ENCODE results near the gene LINC00305. TPM values are rescaled to one million over a fixed set of nuclear protein-coding genes. Genes with fewer than 3 reads are reported as not detected.

The LINC00305 gene
- polyA plus RNA-seq (2013, experiment 1 of 2; ENCODE audit: insufficient read length), result not detected
- polyA plus RNA-seq (2013, experiment 2 of 2; ENCODE audit: insufficient read length), result not detected

DNA sequence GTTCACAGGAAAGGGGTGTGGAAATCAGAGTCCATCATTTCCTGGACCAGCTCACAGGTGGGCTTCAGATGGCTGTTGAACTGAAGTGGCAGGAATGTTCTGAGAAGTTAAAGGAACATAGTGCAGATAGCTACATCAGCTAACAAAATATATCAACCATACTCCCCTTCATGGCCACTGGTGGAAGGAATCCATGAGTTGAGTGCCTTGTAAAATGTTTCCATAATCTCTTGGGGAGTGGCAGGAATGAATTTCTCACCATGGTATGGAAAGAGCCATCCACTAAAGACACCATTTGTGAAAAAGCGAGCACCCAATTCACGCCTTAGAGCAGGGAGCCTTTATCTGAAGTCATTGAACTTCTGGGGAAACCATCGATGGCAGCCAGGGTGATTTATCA, at the start of gene LINC00305:
Gene LINC00305, minus strand, starts transcription at position 101 of the 400 bp plus-strand sequence.
- DNase-seq, result no peak

DNA sequence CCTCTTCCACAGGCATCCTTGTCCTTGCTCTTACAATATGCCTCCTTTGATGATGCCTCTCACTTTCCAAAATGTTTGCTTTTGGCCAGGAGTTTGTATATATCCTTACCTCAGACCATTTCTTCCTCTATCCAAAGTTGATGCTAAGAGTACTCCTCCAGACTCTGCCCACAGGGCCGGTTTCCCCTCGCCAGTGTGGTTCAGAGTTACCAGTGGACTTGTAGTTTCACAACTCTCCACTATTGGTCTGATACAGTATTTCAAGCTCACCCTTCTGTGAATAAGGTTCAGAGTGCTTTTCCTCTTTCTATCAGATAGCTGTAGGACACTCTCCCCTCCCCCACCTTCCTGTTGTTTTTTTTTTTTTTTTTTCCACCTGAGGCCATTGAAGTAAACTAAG, 42.2 kb upstream of the LINC00305 start:
- DNase-seq, result no peak

DNA sequence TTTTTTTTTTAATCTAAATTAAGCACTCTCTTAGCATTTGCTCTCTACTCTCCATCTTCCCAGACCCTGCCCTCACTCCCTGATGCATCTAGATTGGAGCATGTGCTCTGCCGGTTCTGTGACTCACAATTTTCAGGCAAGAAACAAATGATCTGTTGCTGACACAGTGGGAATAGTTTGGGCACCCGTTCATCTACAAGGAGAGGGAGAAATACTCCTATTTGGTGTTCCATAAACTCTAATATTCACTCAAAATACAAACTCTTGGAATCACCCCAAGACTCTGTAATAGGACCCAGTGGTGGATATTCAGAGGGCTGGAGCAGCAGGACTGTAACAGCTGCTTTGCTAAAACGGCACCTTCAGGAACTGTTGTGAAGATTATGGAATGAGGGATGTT, 37.1 kb upstream of the LINC00305 start:
- DNase-seq, result no peak

DNA sequence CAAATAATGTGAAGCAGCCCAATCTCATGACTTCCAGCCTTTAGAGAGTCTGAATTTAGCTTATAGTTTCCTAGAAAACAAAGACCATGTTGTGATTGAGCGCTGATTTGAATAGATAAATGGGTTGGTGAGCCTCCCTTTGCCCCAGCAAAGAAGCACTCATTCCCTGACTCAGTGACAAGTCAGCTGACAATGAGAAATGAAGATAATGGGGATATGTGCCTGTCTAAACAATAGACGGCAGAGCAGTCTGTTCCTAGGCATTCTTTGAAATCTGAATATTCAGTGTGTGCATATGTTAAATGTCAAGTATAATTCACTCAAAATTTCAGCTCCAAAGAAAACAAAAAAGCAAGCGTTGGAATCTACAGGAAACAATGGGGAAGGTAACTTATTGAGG, 34.8 kb upstream of the LINC00305 start:
- DNase-seq, result no peak

DNA sequence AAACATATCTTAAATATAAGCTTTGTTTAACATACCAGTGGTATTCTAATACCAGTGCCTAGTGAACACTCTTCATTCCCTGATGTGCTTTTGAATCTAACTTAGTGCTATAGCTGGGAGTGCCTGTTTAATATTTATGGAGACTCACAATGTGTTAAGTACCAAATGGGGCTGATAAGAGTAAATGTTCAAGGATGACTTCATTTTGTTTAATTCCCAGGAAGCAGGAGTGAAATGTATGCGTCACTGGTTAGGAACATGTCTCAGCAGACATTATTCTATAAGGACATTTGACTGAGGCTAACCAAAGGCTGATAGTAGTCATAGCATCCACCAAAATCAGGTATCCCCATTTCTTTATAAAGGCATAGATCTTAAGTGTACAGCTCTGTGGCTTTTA, 31.7 kb upstream of the LINC00305 start:
- DNase-seq, result no peak

DNA sequence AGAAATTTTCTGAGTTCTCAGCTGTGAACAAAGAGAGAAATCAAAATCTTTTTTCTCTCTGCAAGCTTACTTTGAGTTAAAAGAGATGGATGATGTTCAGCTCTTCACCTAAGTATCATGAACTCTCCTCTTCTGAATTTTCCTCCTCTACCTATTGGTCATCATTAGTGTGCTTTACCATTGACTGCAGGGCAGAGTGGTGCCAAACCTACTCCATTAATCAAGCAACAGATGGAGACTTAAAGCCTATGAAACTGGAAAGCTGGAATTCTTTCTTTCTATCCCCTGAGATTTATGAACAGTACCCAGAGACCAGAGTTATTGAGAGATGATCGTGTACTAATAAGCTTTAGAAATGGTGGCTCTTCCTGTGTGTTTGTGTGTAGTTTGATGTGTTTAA, 31.3 kb upstream of the LINC00305 start:
- DNase-seq, result no peak

DNA sequence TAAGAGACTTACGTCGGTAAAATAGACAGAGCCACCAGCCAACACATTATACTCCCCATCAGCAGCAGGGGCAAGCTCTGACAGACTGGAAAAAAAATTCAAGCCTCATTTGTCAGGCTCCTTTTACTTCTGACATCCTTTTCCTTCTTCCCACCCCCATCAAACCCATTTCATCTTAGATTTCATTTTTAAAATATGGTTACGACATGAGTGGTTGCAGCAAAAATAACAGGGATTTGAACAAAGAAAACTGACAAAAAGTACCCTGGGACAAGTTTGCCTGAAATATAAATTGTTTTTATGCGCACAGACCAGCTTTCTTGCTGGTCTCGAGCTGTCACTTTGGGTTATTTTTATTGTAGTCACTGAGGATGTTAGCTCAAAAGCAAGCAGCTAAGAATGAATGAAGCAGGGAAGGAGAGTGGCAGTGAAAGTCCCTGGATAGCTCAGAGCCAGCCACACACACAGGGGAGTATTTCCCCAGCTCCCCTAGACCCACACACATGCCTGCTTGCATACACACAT, 30.7 kb upstream of the LINC00305 start:
- no peak for DNase-seq

DNA sequence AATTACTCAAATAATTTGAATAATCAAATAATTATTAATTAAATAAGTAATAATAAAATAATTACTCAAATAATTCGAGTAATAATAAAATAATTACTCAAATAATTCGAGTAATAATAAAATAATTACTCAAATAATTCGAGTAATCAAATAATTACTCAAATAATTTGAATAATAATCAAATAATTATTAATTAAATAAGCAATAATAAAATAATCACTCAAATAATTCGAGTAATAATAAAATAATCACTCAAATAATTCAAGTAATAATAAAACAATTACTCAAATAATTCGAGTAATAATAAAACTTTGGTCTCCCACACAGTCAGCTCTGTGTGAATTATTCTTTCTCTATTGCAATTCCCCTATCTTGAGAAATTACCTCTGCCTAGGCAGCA, 30.0 kb upstream of the LINC00305 start:
- DNase-seq, result no peak

DNA sequence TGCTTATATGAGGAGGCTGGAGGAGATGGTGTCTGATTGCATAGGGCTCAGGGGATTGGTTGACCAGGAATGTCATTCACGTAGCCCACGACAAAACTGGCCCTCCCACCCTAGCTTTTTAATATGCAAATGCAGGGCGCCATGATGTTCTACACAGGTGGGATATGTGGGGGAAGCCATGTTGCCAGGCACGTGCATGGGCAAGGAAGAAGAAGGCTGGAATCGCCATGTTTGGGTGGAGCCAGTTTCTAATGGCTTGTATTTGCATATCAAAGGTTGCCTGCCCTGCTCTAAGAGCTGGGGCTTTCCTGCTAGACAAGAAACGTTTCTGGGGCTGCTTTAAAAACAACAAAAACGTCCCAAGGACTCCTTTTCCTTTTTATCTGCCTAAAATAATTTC, 26.5 kb upstream of the LINC00305 start:
- no peak for DNase-seq

DNA sequence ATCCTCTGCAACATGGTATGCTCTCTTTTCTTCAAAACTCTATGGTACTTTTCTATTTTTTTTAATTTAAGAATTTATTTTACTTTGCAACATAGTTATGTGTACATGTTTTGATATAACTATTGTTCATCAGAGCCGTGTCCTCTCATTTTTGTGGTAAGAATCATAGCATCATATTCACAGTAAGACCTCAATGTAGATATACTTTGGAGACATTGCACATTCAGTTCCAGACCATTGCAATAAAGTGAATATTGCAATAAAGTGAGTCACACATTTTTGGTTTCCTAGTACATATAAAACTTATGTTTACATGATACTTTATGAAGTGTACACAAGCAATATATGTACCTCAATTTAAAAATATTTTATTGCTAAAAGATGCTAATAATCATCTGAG, 22.7 kb upstream of the LINC00305 start:
- DNase-seq, result peak; percentile 18

DNA sequence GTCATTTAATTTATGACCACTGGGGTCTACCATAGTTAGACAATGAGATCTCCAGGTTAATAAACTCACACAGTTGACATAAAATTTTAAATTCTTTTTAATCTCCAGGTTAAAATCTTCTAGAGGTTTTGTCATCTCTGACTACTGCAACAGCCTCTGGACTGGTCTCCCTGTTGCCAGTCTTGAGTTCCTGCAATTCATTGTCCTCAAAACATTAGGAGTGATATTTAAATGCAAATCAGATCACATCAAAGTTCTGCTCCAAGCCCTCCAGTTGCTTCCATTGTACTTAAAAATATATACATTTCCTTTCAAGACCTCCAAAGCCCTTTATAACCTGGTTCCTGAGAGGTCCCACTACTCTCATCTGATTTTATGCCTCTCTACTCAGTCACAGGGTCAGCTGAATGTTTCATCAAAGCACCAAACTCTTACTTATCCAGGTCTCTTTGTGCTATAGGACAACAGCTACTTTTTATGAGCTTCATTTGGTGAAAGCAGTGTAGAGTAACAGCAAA, 18.6 kb upstream of the LINC00305 start:
- DNase-seq, result no peak

DNA sequence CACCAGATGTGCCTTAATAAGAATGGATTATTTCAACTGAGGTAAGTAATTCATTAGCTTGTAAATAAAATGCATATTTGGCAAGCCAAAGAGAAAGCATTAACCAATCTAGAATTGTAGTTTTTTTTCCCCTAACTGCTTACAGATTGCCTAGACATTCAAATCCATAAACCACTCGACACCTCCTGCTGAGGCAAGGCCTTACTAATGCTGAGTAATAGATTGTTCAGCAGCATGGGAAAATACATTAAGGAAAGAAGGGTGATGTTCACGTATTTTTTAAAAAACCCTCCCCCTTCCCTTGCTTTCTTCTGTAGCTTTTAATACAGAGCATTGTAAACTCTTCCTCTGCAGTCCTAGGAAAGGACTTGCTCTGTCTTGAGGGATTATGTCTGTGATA, 17.0 kb upstream of the LINC00305 start:
- peak; percentile 92 for DNase-seq

DNA sequence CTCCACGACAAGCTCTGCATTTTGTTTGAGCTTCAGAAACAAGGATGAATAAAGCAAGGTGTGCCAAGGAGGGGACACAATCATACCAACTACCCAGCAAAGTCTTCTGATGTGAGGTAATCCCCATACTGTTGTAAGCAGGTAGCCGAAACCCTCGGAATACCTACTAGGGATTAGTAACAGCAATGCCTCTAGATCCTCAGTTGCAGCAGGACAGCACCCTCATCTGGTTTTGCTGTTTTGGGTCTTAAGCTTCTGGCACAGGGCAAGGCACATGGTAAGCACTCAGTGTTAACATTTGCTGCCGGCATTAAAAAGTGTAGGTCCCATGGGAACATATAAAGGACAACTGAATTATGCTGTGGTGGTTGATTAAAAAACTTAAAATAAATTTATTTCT, 16.0 kb upstream of the LINC00305 start:
- DNase-seq, result no peak

DNA sequence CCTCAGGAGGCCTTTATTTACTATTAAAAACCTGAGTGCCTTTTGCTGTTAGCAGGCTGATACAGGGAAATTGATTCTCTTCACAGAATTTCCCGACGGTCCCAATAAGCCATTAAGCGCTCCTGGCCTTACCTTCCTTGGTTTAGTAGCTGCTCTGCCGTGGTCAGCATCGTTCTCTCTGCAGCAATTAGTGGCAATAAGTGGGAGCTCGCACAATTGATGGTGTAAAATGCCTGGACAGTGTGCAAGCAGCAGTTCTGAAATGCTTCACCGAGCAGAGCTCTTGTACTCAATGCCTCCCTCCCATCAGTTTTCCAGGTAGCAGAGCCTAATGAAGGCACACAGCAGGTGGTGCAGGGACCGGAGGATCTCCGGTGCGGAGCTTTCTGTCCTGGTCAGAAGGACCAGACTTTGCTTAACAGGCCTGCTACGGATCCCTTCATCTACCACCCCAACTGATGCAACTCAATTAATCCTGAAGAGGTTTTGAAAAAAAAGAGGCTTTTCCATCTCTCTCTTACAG, 1.1 kb upstream of the LINC00305 start:
- no peak for DNase-seq

DNA sequence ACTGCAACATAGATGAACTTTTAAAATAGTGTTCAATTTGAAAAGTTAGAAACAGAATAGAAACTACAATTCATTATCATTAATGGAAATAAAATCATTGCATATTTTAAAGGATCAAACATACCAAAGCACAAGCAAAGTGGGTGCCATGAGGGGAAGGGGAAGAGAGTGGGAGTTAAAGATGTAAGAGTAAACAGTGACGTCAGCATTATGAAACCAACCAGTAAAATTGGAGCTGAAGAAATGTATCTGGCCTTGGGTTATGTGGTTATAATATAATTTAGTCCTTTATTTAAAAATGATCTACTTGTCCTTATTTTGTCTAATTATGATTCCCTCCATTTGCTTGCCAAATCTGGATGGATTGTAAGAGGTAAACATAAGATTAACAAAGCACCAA, 6.0 kb downstream of the LINC00305 start:
- DNase-seq, result no peak

DNA sequence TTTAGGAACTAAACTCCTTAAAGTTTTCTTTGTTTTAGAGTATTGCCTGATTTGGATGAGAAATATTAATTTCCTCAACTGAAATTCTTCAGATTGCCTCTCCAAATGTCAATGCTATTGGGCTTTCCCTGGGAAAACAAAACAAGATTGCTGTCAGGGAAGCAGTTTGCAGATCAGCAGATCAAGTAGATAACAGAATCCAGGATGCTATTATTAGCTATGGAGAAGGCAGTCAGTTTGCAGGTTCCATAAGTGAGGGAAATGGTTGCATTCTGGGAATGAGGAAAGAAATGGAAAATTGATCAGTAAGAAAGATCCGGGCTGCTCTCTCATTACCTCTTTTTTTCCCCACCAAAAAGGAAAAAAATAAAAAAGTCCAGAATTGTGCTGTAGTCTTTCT, 11.0 kb downstream of the LINC00305 start:
- DNase-seq, result no peak

DNA sequence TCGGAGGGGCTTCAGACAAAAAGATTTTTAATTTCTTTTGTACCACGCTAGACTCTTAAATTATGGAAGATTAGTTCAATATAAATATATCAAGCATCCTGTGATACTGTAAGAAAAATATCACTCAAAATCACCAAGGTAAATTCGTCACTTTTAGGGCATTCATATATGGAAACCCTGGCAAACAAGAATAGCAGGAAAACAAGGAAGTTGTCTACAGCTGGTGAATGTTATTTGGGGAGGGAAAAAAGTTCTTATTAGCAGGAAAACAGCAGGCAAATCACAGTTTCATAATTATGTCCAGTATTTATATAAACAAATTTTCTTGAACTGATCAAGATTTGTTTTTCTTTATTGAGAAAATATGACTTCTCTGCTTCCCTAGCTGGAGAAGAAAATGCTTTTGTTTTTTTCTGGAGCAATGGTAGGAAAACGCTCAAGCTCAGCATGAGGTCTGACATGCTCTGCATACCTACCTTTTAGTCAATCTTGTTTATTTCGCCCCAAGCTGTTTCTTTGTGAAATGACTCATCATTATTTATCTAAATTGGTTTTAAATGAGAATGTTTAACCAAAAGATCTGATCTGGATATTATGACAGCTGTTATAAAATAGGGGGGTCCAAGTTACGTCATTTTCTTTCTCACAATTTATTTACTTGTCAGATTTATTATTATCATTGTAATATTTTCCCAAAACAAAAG, 14.7 kb downstream of the LINC00305 start:
- DNase-seq, result peak; percentile 72

DNA sequence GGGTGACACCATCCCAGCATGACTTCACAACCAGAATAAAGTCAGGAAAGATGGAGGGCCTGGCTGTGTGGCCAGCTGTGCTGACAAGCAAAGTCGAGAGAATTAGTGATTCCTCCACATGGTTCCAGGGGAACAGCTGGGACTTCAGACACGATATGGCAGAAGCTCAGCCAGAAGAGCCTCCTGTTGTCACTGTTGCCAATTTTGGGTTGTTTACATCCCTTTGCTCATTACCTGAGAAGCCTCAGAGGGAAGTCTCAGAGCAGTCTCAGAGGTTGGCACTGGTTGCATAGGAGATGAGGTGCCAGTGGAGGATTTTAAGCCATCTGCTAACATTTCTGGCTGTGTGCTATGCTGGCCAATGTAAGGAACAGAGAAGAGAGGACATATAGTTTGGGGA, 16.0 kb downstream of the LINC00305 start:
- no peak for DNase-seq

DNA sequence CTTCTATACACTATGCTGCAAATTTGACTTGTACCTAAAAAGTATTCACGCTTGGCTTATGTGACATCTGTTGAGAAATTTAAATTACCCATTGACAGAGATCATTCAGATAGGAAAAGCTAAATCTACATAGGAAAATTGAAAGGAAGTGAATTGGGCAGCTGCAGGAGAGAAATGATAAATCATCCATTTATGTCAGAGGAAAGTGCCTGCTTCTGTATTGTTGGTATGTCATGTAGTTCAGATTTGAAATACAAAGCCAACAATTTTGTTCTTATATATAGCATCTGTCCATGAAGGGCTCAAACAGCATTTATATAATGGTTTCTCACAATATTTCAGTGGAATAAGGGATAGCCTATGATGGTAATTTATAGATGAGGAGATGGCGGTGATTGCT, 17.6 kb downstream of the LINC00305 start:
- no peak for DNase-seq

DNA sequence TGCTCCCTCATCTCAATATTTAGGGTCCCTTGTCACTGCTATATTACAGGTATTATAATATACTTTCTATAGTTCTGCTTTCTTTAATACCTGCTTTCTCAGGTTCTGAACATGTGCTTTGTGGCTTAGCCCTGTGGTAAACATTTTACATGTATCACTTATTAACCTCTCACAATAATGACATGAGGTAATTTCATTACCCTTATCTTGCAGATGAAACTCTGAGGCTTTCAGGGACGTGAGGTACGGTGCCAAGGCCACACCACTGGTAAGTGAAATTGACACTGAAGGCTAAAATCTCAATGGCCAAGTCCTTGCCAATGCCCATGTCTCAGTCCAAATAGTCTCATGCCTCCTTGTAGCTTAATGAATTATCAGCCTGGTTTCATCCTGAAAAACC, 21.7 kb downstream of the LINC00305 start:
- no peak for DNase-seq

DNA sequence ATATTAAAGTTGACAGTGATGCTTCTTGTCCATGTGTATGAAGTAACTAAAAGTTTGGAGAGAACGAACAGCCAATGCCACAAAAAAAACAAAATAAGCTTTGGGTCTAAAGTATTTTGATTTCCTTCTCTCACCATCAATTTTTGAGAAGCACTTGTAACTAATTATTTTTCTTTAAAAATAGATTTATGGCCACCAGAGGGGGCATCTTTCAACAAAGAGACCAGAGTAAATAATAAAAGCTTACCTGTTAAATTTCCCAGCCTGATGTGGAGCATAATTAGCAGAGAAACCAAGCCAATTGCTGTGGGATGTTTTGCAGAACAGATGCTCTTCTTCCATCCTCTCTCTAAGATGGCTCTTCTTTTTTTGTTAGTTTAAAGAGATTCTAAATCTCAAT, 29.0 kb downstream of the LINC00305 start:
- no peak for DNase-seq

DNA sequence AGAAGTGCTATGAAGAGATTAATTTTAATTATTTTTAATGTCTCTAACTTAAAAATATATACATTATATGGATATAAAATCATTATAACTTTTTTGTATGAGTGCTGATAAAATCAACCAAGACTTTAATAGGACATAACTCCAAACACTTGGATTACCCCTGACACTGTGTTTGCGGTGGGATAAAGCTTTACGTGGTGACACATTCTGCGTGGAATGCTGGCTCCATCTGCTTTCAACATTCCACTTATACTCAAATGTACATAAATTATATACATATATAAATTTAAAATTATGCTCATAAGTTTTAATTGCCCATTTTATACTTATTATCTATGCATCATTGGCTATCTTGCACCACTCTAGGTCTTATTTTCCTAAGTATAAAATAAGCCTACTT, 30.5 kb downstream of the LINC00305 start:
- DNase-seq, result peak; percentile 22

DNA sequence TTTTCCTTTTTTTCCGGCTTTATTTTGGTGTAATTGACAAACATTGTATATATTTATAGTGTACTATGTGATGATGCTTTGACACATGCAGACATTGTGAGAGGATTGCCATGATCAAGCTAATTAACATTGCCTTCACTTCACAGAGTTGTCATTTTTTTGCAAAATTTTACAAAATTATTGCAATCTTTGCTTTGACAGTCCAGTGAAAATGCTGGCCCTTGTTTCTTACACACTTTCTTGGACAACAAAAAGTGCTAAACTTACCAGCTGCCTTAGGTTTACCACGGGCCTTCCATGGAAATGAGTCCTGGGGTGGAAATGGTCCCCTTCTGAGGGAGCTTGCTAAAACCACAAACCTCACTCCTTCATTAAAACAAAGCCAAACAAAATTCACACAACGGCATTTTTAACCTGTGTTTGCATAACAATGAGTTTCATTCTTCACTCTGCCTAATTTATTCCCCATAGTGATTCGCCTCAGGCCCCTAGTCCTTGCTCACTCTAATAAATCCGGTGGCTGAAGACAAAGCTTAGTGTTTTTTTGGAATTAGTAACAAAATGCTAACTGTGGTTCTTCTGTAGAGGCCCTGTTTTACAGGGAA, 32.2 kb downstream of the LINC00305 start:
- no peak for DNase-seq

DNA sequence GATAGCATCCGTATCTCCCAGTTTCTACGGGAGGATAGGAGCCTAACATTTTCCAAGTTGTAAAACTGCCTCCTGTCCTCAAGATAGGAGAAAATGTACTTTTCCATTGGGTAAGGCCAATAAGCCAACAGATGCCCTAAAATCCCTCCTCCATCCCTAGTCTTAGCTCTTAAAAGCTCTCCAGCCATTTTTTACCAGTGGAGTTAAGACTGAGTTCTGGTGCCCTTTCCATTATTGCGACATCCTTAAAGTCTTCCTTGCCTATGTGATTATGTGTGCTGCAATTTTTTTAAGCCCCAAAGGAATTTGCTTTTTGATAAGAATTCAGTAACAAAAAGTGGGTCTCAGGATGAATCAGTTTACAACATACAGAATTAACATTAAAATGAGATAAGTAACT, 33.0 kb downstream of the LINC00305 start:
- peak; percentile 5 for DNase-seq

All from fibroblast of skin of back (primary cell).